ENCODE measurements around the gene CD160. TPM values are rescaled to one million over a fixed set of nuclear protein-coding genes. Genes with fewer than 3 reads are reported as not detected.
"Not testable (repeated sequence)": the region's sequence is repeated elsewhere in the genome, so short reads cannot be mapped to it uniquely, and the experiment has no call there.

CD160 gene
- total RNA-seq, 1 donor from 2014 or later, result not detected

DNA sequence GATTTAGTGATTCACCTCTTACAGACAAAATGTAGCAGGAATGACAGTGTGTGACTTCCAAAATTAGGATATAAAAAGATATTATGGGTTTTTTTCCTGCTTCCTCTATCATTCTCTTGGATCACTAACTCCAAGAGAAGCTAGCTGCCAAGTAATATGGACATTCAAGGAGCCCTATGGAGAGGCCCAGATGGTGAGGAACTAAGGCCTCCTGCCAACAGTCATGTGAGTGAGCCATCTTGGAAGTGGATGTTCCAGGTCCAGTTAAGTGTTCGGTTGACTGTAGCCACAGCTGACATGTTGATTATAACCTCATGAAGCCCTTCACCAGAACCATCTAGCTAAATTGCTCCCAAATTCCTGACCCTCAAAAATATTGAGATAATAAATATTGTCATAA is 38.8 kb downstream of the CD160 start:
- no peak for DNase-seq (ENCODE audit: extremely low read depth, low read depth, low spot score)

DNA sequence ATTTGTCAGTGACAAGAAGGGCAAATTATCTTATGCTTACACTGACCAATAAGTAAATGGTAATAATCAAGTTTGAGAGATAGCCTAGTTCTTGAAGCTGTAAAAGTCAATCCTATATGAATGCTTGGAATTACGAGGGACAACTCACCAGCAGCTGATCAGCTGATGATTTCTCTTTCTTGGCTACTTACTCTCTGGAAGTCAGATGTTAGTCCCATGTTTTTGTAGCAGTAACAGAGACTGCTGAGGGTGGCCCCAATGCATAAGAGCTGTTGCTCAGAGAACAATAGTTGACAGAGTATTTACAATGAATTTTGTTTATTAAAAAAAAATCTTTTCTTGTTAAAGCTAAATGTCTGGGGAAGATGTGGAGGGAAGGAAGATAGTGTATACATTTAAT is 39.3 kb downstream of the CD160 start:
- no peak for DNase-seq (ENCODE audit: extremely low read depth, low read depth, low spot score)

- no peak for DNase-seq (ENCODE audit: extremely low read depth, low read depth, low spot score)
Measured at GRCh38 chr1:145759721-145760120, 40.4 kb downstream of the CD160 start.

DNA sequence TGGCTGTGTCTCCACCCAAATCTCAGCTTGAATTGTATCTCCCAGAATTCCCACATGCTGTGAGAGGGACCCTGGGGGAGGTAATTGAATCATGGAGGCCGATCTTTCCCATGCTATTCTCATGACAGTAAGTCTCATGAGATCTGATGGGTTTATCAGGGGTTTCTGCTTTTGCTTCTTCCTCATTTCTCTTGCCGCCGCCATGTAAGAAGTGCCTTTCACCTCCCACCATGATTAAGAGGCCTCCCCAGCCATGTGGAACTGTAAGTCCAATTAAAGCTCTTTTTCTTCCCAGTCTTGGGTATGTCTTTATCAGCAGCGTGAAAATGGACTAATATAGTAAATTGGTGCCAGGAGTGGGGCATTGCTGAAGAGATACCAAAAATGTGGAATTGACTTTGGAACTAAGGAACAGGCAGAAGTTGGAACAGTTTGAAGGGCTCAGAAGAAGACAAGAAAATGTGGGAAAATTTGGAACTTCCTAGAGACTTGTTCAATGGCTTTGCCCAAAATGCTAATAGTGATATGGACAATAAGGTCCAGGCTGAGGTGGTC is 41.2 kb downstream of the CD160 start:
- DNase-seq (ENCODE audit: extremely low read depth, low read depth, low spot score), result not testable (repeated sequence)

- not testable (repeated sequence) for DNase-seq (ENCODE audit: extremely low read depth, low read depth, low spot score)
Measured at GRCh38 chr1:145761498-145761897, 42.2 kb downstream of the CD160 start.

DNA sequence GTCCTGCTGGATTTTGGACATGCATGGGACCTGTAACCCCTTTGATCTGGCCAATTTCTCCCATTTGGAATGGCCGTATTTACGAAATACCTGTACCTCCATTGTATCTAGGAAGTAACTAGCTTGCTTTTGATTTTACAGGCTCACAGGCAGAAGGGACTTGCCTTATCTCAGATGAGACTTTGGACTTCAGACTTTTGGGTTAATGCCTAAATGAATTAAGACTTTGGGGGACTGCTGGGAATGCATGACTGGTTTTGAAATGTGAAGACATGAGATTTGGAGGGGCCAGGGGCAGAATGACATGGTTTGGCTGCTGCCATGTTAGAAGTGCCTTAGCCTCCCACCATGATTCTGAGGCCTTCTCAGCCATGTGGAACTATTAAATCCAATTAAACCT is 42.7 kb downstream of the CD160 start:
- not testable (repeated sequence) for DNase-seq (ENCODE audit: extremely low read depth, low read depth, low spot score)

- not testable (repeated sequence) for DNase-seq (ENCODE audit: extremely low read depth, low read depth, low spot score)
Measured at GRCh38 chr1:145764231-145764940, 45.1 kb downstream of the CD160 start.

GRCh38 chr1:145765127-145765526 is 45.8 kb downstream of the CD160 start:
- DNase-seq (ENCODE audit: extremely low read depth, low read depth, low spot score), result not testable (repeated sequence)

- not testable (repeated sequence) for DNase-seq (ENCODE audit: extremely low read depth, low read depth, low spot score)
Measured at GRCh38 chr1:145765585-145766360, 46.5 kb downstream of the CD160 start.

- DNase-seq (ENCODE audit: extremely low read depth, low read depth, low spot score), result not testable (repeated sequence)
Measured at GRCh38 chr1:145766926-145767325, 47.6 kb downstream of the CD160 start.

DNA sequence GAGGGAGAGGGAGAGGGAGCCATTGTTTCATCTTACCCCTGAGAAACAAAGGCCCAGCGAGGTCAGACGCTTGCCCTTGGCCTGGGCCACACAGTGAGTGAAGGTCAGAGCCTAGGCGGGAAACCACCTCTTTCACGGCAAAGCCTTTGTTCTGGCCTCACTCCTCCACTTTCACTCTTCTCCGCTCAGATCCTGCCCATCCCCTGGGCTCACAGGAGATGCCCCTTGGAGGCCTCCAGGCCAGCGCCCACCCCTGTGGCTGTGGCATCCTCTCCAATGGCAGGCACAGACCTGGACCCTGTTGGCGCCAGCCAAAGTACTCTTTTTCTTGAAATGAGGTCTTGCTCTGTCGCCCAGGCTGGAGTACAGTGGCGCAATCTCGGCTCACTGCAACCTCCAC is 48.7 kb downstream of the CD160 start:
- not testable (repeated sequence) for DNase-seq (ENCODE audit: extremely low read depth, low read depth, low spot score)

GRCh38 chr1:145771056-145771455 is 51.8 kb downstream of the CD160 start:
- DNase-seq (ENCODE audit: extremely low read depth, low read depth, low spot score), result no peak

DNA sequence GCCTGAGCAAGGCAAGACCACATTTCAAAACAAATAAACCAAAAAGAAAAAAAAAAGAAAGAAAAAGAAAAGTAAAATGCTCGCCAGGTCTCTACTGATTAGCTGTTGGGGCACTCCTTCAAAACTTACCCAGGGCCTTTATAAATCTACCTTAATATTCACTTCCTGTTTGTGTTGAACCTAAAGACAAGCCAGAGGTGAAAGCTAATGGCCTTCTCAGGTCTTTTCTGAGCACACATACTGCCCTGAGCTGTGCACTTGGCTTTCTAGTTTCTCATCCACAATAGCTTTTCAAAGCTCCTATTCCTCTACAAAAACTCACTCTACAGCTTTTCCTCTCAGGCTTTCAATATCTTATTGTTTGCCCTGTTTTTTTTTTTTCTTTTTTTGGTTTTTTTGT is 54.1 kb downstream of the CD160 start:
- DNase-seq (ENCODE audit: extremely low read depth, low read depth, low spot score), result no peak

- DNase-seq (ENCODE audit: extremely low read depth, low read depth, low spot score), result no peak
Measured at GRCh38 chr1:145777357-145778145, 58.3 kb downstream of the CD160 start.

DNA sequence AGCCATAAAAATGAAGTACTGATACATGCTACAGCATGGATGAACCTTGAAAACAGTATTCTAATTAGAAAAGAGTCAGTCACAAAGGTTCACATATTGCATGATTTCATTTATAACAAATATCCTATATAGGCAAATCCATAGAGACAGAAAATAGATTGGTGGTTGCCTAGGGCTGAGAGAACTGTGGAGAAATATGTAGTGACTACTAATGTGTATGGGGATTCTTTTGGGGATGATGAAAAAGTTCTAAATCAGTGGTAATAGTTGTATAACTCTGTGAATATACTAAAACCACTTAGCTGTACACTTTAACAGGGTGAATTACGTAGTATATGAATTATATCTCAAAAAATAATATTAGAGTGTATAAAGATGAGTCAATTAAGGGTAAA is 58.8 kb downstream of the CD160 start:
- no peak for DNase-seq (ENCODE audit: extremely low read depth, low read depth, low spot score)

DNA sequence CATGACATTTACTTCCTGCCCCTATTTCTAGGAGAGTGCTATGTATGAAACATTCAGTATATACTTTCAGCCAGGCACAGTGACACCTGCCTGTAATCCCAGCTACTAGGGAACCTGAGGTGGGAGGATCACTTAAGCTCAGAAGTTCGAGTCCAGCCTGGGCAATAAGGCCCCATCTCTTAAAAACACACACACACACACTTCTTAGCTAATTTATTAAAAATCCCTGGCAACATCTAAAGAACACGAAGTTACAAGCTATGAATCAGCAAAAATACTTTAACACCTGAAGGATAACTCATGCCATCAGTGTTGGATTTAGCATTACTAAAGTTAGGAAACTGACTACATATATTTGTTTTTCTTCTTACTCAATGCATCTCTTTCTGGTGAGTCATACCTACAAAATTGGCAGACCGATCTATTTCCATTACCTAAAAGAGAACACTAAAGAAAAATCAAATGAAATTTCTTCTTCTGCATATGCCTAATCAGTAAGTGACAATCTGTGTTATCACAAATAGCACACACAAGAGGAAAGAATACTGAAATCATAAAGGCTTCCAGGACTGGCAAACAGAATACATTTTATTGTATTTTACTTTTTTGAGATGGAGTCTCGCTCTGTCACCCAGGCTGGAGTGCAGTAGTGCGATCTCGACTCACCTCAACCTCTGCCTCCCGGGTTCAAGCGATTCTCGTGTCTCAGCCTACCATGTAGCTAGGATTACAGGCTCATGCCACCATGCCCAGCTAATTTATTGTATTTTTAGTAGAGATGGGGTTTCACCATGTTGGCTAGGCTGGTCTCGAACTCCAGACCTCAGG is 63.2 kb downstream of the CD160 start:
- peak; percentile 83 for DNase-seq (ENCODE audit: extremely low read depth, low read depth, low spot score)

DNA sequence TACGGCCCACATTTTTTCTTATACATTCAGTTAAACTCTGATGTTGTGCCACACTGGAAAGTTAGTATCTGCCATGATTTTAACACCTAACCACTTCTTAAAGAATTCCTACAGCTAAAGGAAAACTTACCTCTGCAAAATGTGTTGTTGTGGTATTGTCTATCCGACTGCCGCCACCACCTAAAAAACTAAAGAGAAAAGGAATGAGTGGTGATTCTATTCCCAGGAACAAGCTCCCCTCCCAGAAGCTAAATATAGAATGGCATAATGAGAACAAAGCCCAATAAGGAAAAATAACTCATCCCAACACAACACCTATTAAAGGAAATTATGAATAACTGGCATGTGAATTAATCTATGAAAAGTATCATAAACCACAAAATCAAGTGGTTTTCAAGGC is 65.1 kb downstream of the CD160 start:
- no peak for DNase-seq (ENCODE audit: extremely low read depth, low read depth, low spot score)

DNA sequence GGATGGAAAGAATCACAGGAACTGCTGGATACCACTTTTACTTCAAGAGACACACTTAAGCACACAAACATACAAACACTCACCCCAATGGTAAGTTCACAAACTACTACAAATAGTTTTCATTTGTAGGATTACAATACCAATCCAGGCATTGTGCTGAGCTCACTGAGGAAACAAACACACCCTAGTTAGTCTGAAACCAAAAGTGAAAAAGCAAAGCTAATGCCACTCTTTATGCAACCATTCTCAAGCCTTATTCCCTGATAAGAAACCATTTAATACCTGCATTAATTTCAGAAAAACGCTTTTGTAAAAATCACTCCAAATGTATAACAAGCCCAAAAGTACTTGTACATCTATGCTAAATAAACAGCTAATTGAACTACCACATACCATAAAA is 66.2 kb downstream of the CD160 start:
- no peak for DNase-seq (ENCODE audit: extremely low read depth, low read depth, low spot score)

GRCh38 chr1:145786271-145786670 is 67.0 kb downstream of the CD160 start:
- DNase-seq (ENCODE audit: extremely low read depth, low read depth, low spot score), result no peak

- DNase-seq (ENCODE audit: extremely low read depth, low read depth, low spot score), result no peak
Measured at GRCh38 chr1:145788580-145788979, 69.3 kb downstream of the CD160 start.

Data from glomerular endothelial cell (primary cell).